Activated T-cell treated with anti-CD3 and anti-CD28 coated beads, Interleukin-2, amount 50 U/mL, for 24 hours (primary cell): ENCODE results near the gene PIK3CD.
A peak's percentile ranks its signal among the peaks of the same experiment; 100 is the strongest.
"Not testable (repeated sequence)": the region's sequence is repeated elsewhere in the genome, so short reads cannot be mapped to it uniquely, and the experiment has no call there.

Experiments
- DNase-seq: peaks from one replicate; pipeline ENCODE4 v3.0.0-alpha.2; 2020
- H3K27ac Mint-ChIP-seq: 2 replicates; pipeline ENCODE4 v1.8.0; 2020; ENCODE audit warnings: mild to moderate bottlenecking, mixed read lengths
- H3K27me3 Mint-ChIP-seq: 2 replicates; pipeline ENCODE4 v1.8.0; 2020; ENCODE audit warnings: mixed read lengths
- H3K36me3 Mint-ChIP-seq: 2 replicates; pipeline ENCODE4 v1.8.0; 2020; ENCODE audit warnings: low read depth, mixed read lengths
- H3K4me1 Mint-ChIP-seq: 2 replicates; pipeline ENCODE4 v1.8.0; 2020; ENCODE audit warnings: low read depth, mixed read lengths
- H3K4me3 Mint-ChIP-seq: 2 replicates; pipeline ENCODE4 v1.8.0; 2020; ENCODE audit warnings: mild to moderate bottlenecking, moderate library complexity, mixed read lengths
- H3K9me3 Mint-ChIP-seq: 2 replicates; pipeline ENCODE4 v1.8.0; 2020; ENCODE audit warnings: mixed read lengths

Gene PIK3CD

GRCh38 chr1:9703681-9704080 lies 52.1 kb downstream of the PIK3CD start:
- Mint-ChIP-seq H3K9me3 (peaks cover 6% of the 10 kb centered on the region), H3K4me3 (no peak overlapping the region), H3K36me3 (peaks cover 83% of the 10 kb centered on the region), H3K4me1 (peaks cover 70% of the 10 kb centered on the region), H3K27me3 (no peaks in the 10 kb centered on the region), H3K27ac (peak overlapping the region; percentile 76)
- no peak for DNase-seq

- Mint-ChIP-seq H3K36me3 (peaks cover 78% of the 10 kb centered on the region), H3K27ac (peak overlapping the region; percentile 76), H3K4me1 (peaks cover 62% of the 10 kb centered on the region), H3K4me3 (no peak overlapping the region), H3K27me3 (no peaks in the 10 kb centered on the region), H3K9me3 (peaks cover 6% of the 10 kb centered on the region)
- DNase-seq = no peak
Observed at GRCh38 chr1:9705337-9706093, 54.0 kb downstream of the PIK3CD start.

GRCh38 chr1:9706178-9706577 lies 54.6 kb downstream of the PIK3CD start:
- Mint-ChIP-seq H3K27ac (peak overlapping the region; percentile 78), H3K4me3 (no peak overlapping the region), H3K36me3 (peaks cover 78% of the 10 kb centered on the region), H3K4me1 (peaks cover 58% of the 10 kb centered on the region), H3K27me3 (no peaks in the 10 kb centered on the region), H3K9me3 (peaks cover 6% of the 10 kb centered on the region)
- DNase-seq = no peak

- no peak for DNase-seq
- Mint-ChIP-seq H3K27ac (peak overlapping the region; percentile 48), H3K27me3 (no peaks in the 10 kb centered on the region), H3K4me3 (no peak overlapping the region), H3K36me3 (peaks cover 76% of the 10 kb centered on the region), H3K4me1 (peaks cover 49% of the 10 kb centered on the region), H3K9me3 (no peaks in the 10 kb centered on the region)
Observed at GRCh38 chr1:9710037-9710436, 58.5 kb downstream of the PIK3CD start.

GRCh38 chr1:9711466-9712020 lies 60.0 kb downstream of the PIK3CD start:
- peak overlapping the region; percentile 71 for H3K27ac Mint-ChIP-seq
- no peaks in the 10 kb centered on the region for H3K9me3 Mint-ChIP-seq
- peaks cover 79% of the 10 kb centered on the region for H3K36me3 Mint-ChIP-seq
- H3K4me1 Mint-ChIP-seq = peaks cover 49% of the 10 kb centered on the region
- H3K27me3 Mint-ChIP-seq = no peaks in the 10 kb centered on the region
- no peak for DNase-seq
- no peak overlapping the region for H3K4me3 Mint-ChIP-seq

GRCh38 chr1:9712767-9713166 lies 61.2 kb downstream of the PIK3CD start:
- H3K27me3 Mint-ChIP-seq, H3K4me3 Mint-ChIP-seq: not testable (repeated sequence)

GRCh38 chr1:9714257-9714718 lies 62.8 kb downstream of the PIK3CD start:
- peak overlapping the region; percentile 87 for H3K27ac Mint-ChIP-seq
- peak overlapping the region; percentile 25 for H3K4me3 Mint-ChIP-seq
- peaks cover 92% of the 10 kb centered on the region for H3K36me3 Mint-ChIP-seq
- DNase-seq = no peak
- H3K9me3 Mint-ChIP-seq = no peaks in the 10 kb centered on the region
- H3K4me1 Mint-ChIP-seq = peaks cover 65% of the 10 kb centered on the region
- H3K27me3 Mint-ChIP-seq = no peaks in the 10 kb centered on the region

More at GRCh38 chr1:9712767-9713166, 61.2 kb downstream of the PIK3CD start:
- not testable (repeated sequence) for H3K9me3 Mint-ChIP-seq, DNase-seq
- H3K36me3 Mint-ChIP-seq = peaks cover 83% of the 10 kb centered on the region
- H3K4me1 Mint-ChIP-seq = peaks cover 52% of the 10 kb centered on the region
- H3K27ac Mint-ChIP-seq = peak overlapping the region; percentile 71

- H3K4me3 Mint-ChIP-seq = peak overlapping the region; percentile 83
- H3K27me3 Mint-ChIP-seq = no peaks in the 10 kb centered on the region
- peaks cover 73% of the 10 kb centered on the region for H3K4me1 Mint-ChIP-seq
- peak; percentile 72 for DNase-seq
- no peaks in the 10 kb centered on the region for H3K9me3 Mint-ChIP-seq
- peaks cover 93% of the 10 kb centered on the region for H3K36me3 Mint-ChIP-seq
- peak overlapping the region; percentile 97 for H3K27ac Mint-ChIP-seq
Observed at GRCh38 chr1:9715536-9716226, 64.2 kb downstream of the PIK3CD start.

- Mint-ChIP-seq H3K9me3 (no peaks in the 10 kb centered on the region), H3K4me3 (peak overlapping the region; percentile 83), H3K36me3 (peaks cover 93% of the 10 kb centered on the region), H3K4me1 (peaks cover 73% of the 10 kb centered on the region), H3K27me3 (no peaks in the 10 kb centered on the region), H3K27ac (peak overlapping the region; percentile 97)
- peak; percentile 61 for DNase-seq
Observed at GRCh38 chr1:9716404-9717192, 65.1 kb downstream of the PIK3CD start.

GRCh38 chr1:9717193-9718005 lies 65.9 kb downstream of the PIK3CD start:
- Mint-ChIP-seq H3K27me3 (no peaks in the 10 kb centered on the region), H3K9me3 (no peaks in the 10 kb centered on the region), H3K36me3 (peaks cover 95% of the 10 kb centered on the region), H3K27ac (peak overlapping the region; percentile 97), H3K4me1 (peaks cover 75% of the 10 kb centered on the region), H3K4me3 (peak overlapping the region; percentile 83)
- peak; percentile 86 for DNase-seq

GRCh38 chr1:9718006-9718680 lies 66.6 kb downstream of the PIK3CD start:
- Mint-ChIP-seq H3K36me3 (peaks cover 95% of the 10 kb centered on the region), H3K27ac (peak overlapping the region; percentile 97), H3K4me3 (peak overlapping the region; percentile 83), H3K9me3 (no peaks in the 10 kb centered on the region), H3K4me1 (peaks cover 73% of the 10 kb centered on the region), H3K27me3 (no peaks in the 10 kb centered on the region)
- no peak for DNase-seq

GRCh38 chr1:9719978-9720722 lies 68.6 kb downstream of the PIK3CD start:
- Mint-ChIP-seq H3K9me3 (no peaks in the 10 kb centered on the region), H3K27me3 (no peaks in the 10 kb centered on the region), H3K4me3 (no peak overlapping the region), H3K4me1 (peaks cover 80% of the 10 kb centered on the region), H3K36me3 (peaks cover 99% of the 10 kb centered on the region), H3K27ac (peak overlapping the region; percentile 97)
- DNase-seq = no peak
